SK-N-SH (cell line): Measurements from ENCODE around the gene OR5D16. TPM values are rescaled to one million over a fixed set of nuclear protein-coding genes. Genes with fewer than 3 reads are reported as not detected.

ENCODE experiments used
- CTCF ChIA-PET: fragments of 300-600, 350-600 bp; formaldehyde crosslinking; extraction: SDS; loops from one replicate; lab custom pipeline; 2021; lab: Yijun Ruan, JAX
- POLR2A ChIA-PET: fragments of 350-600 bp; sonication (Branson Sonifier 250); formaldehyde crosslinking; extraction: SDS; loops from one replicate; lab custom pipeline; 2020; ENCODE audit warnings: antibody characterized with exemption, inconsistent platforms; lab: Yijun Ruan, JAX
- DNase-seq: peaks from one replicate; pipeline ENCODE4 v3.0.0; 2012
- H2AFZ ChIP-seq: fragments of 200-600 bp; sonication (generic); 2 replicates; pipeline ENCODE4 v1.8.1; 2016; ENCODE audit warnings: antibody characterized with exemption, mild to moderate bottlenecking, low read depth
- H3F3A ChIP-seq: fragments of 200-600 bp; sonication (generic); replicated peaks from 2 replicates; pipeline ENCODE3; 2016; ENCODE audit warnings: antibody characterized with exemption, mild to moderate bottlenecking; ENCODE audit not compliant: insufficient read depth
- H3K27ac ChIP-seq, 2 experiments: fragments of 200-500 bp in 1 of 2; fragments of 200-600 bp in 1 of 2; sonication (Bioruptor generic) in 1 of 2; sonication (generic), shearing (Covaris generic) in 1 of 2; 2 replicates each; pipeline versions ENCODE4 v1.5.1 to v1.6.1; 2014 to 2016; ENCODE audit warnings: low read depth in 2 of 2, inconsistent platforms in 1 of 2, low read length in 1 of 2, mild to moderate bottlenecking in 1 of 2, mixed read lengths in 1 of 2
- H3K27me3 ChIP-seq: fragments of 200-600 bp; sonication (generic), shearing (Covaris generic); 2 replicates; pipeline ENCODE4 v1.6.1; 2016; ENCODE audit warnings: mixed run types; ENCODE audit not compliant: insufficient read depth
- H3K36me3 ChIP-seq, 2 experiments: fragments of 200-500 bp in 1 of 2; fragments of 200-600 bp in 1 of 2; sonication (Bioruptor generic) in 1 of 2; sonication (generic) in 1 of 2; replicated peaks in 1 of 2; 2 replicates each; pipeline versions ENCODE3 to v1.5.1; 2014 to 2016; ENCODE audit warnings: low read length in 1 of 2, mild to moderate bottlenecking in 1 of 2; ENCODE audit not compliant: insufficient read depth in 2 of 2, control insufficient read depth in 1 of 2
- H3K4me1 ChIP-seq, 2 experiments: fragments of 200-500 bp in 1 of 2; fragments of 200-600 bp in 1 of 2; sonication (Bioruptor generic) in 1 of 2; sonication (generic), shearing (Covaris generic) in 1 of 2; 2 replicates each; pipeline versions ENCODE4 v1.5.1 to v1.6.1; 2014 to 2016; ENCODE audit warnings: low read depth in 1 of 2, low read length in 1 of 2, mixed run types in 1 of 2; ENCODE audit not compliant: insufficient read depth in 2 of 2, control insufficient read depth in 1 of 2
- H3K4me2 ChIP-seq: fragments of 200-600 bp; sonication (generic), shearing (Covaris generic); 2 replicates; pipeline ENCODE4 v1.6.1; 2017; ENCODE audit warnings: mixed run types
- H3K4me3 ChIP-seq, 2 experiments: fragments of 200-500 bp in 1 of 2; fragments of 200-600 bp in 1 of 2; sonication (Bioruptor generic) in 1 of 2; sonication (generic), shearing (Covaris generic) in 1 of 2; 2 replicates each; pipeline versions ENCODE4 v1.5.1 to v1.8.1; 2014 to 2016; ENCODE audit warnings: low read depth in 2 of 2, inconsistent platforms in 1 of 2, low read length in 1 of 2, mild to moderate bottlenecking in 1 of 2, mixed read lengths in 1 of 2, moderate library complexity in 1 of 2
- H3K79me2 ChIP-seq: fragments of 200-600 bp; sonication (generic); 2 replicates; pipeline ENCODE4 v1.8.1; 2017; ENCODE audit warnings: mild to moderate bottlenecking; ENCODE audit not compliant: insufficient read depth
- H3K9ac ChIP-seq: fragments of 200-600 bp; sonication (generic); 2 replicates; pipeline ENCODE4 v1.6.1; 2017; ENCODE audit warnings: mixed run types
- H3K9me2 ChIP-seq: fragments of 200-600 bp; sonication (generic); 2 replicates; pipeline ENCODE4 v1.6.1; 2017; ENCODE audit warnings: mixed run types
- H3K9me3 ChIP-seq: fragments of 200-600 bp; sonication (generic); 2 replicates; pipeline ENCODE4 v1.6.1; 2017; ENCODE audit warnings: mixed run types, mild to moderate bottlenecking, moderate library complexity
- H4K20me1 ChIP-seq: fragments of 200-600 bp; sonication (generic); 2 replicates; pipeline ENCODE4 v1.6.1; 2017; ENCODE audit warnings: mild to moderate bottlenecking, mixed run types; ENCODE audit not compliant: insufficient read depth
- FOSL2 ChIP-seq: IDR thresholded peaks from 2 replicates; pipeline ENCODE4 v1.4.0; 2012; ENCODE audit warnings: low read depth, mild to moderate bottlenecking, moderate library complexity, borderline replicate concordance
- GATA2 ChIP-seq: sonication (generic); formaldehyde crosslinking; IDR thresholded peaks from 2 replicates; pipeline ENCODE4 v1.5.0; 2020; ENCODE audit warnings: mild to moderate bottlenecking, missing genetic modification reagents
- IRF3 ChIP-seq: fragments of 150-350 bp; IDR thresholded peaks from 2 replicates; pipeline ENCODE4 v1.6.1; 2016; ENCODE audit warnings: mild to moderate bottlenecking, low read depth, low read length
- JUND ChIP-seq: IDR thresholded peaks from 2 replicates; pipeline ENCODE4 v1.4.0; 2012
- MAX ChIP-seq: IDR thresholded peaks from 2 replicates; pipeline ENCODE4 v1.4.0; 2012; ENCODE audit warnings: low read depth
- NFIC ChIP-seq: IDR thresholded peaks from 2 replicates; pipeline ENCODE4 v1.4.0; 2012; ENCODE audit warnings: borderline replicate concordance
- POLR2AphosphoS5 ChIP-seq: IDR thresholded peaks from 2 replicates; pipeline ENCODE4 v1.6.1; 2012; ENCODE audit warnings: low read depth, low read length
- RAD21 ChIP-seq: IDR thresholded peaks from 2 replicates; pipeline ENCODE4 v1.6.1; 2012; ENCODE audit warnings: mild to moderate bottlenecking, low read length
- RCOR1 ChIP-seq: fragments of 150-350 bp; IDR thresholded peaks from 2 replicates; pipeline ENCODE4 v1.6.1; 2017; ENCODE audit warnings: antibody characterized with exemption, low read length
- TAF1 ChIP-seq: IDR thresholded peaks from 2 replicates; pipeline ENCODE4 v1.6.1; 2012; ENCODE audit warnings: low read depth, mild to moderate bottlenecking, low read length, moderate library complexity, borderline replicate concordance
- USF2 ChIP-seq: fragments of 150-350 bp; IDR thresholded peaks from 2 replicates; pipeline ENCODE4 v1.6.1; 2017; ENCODE audit warnings: antibody characterized with exemption, low read length, low read depth, borderline replicate concordance
- YY1 ChIP-seq: IDR thresholded peaks from 2 replicates; pipeline ENCODE4 v1.4.0; 2012; ENCODE audit warnings: low read depth, mild to moderate bottlenecking
- ZBTB33 ChIP-seq: IDR thresholded peaks from 2 replicates; pipeline ENCODE4 v1.4.0; 2012; ENCODE audit warnings: low read depth, borderline replicate concordance
- WGBS: methylation state at CpG from one replicate; pipeline ENCODE4 v1.1.6; 2017; ENCODE audit warnings: low lambda C conversion rate; 5-methylcytosine and 5-hydroxymethylcytosine counted together
- polyA plus RNA-seq, 3 experiments: library from polyadenylated mRNA; depleted of rRNA; stranded (reverse); fragments of >200 nt; gene quantifications; 2 replicates each; pipeline ENCODE4 v1.2.3, GENCODE V29; 2012

Gene OR5D16
- polyA plus RNA-seq, 1 of the 3 experiments (the other 2 are of a cell fraction), result not detected

- CTCF ChIA-PET, result no interaction called here
- POLR2A ChIA-PET, result no interaction called here
Measured at GRCh38 chr11:55795256-55795655, 43.3 kb upstream of the OR5D16 start, which contains the start of gene OR5D14. OR5D14 (plus strand) TSS chr11:55795556; CDS start chr11:55795556, 0 bp downstream.

GRCh38 chr11:55806248-55806647, 32.3 kb upstream of the OR5D16 start:
- Histone ChIP-seq H2AFZ (no peak overlapping the region), H3K36me3 (no peaks in the 10 kb centered on the region), H3K4me3 (no peak overlapping the region), H4K20me1 (no peaks in the 10 kb centered on the region), H3K9ac (no peak overlapping the region), H3F3A (no peaks in the 10 kb centered on the region), H3K4me1 (no peaks in the 10 kb centered on the region), H3K9me2 (no peaks in the 10 kb centered on the region), H3K79me2 (no peaks in the 10 kb centered on the region), H3K4me2 (no peak overlapping the region), H3K27ac (no peak overlapping the region), H3K27me3 (no peaks in the 10 kb centered on the region), H3K9me3 (no peaks in the 10 kb centered on the region; the same call in 1 of the 2 replicates)
- WGBS, result 0% methylated on average over 1 of the region's 1 CpG
- TF ChIP-seq JUND (no peak), ZBTB33 (no peak), YY1 (no peak), POLR2AphosphoS5 (no peak)
- POLR2A ChIA-PET, result no interaction called here
- CTCF ChIA-PET, result no interaction called here
- DNase-seq, result no peak

More at GRCh38 chr11:55795256-55795655, 43.3 kb upstream of the OR5D16 start, which contains the start of gene OR5D14:
- Histone ChIP-seq H3K9me2 (no peaks in the 10 kb centered on the region), H3K4me2 (no peak within 1 kb of the TSS), H3K9ac (no peak within 1 kb of the TSS), H3K4me3 (no peak within 1 kb of the TSS)
- no peak for TF ChIP-seq POLR2AphosphoS5
- TF ChIP-seq, all 33 proteins: peak for 0
- no peak within 1 kb of the TSS for H2AFZ ChIP-seq
- H3K79me2 ChIP-seq, result no peaks in the 10 kb centered on the region
- no peak for DNase-seq
- no peak within 1 kb of the TSS for H3K27ac ChIP-seq
- H3K4me1 ChIP-seq, result no peaks in the 10 kb centered on the region
- H3K36me3 ChIP-seq, result no peaks in the 10 kb centered on the region
- no peaks in the 10 kb centered on the region for H3F3A ChIP-seq
- no peaks in the 10 kb centered on the region for H3K27me3 ChIP-seq
- H4K20me1 ChIP-seq, result no peaks in the 10 kb centered on the region
- H3K9me3 ChIP-seq, result no peaks in the 10 kb centered on the region

GRCh38 chr11:55811067-55811466, 27.5 kb upstream of the OR5D16 start, which contains the start of gene OR5L1:
OR5L1 (plus strand) TSS chr11:55811367; CDS start chr11:55811467, 100 bp downstream.
- Histone ChIP-seq H3K27me3 (no peaks in the 10 kb centered on the region), H3F3A (no peaks in the 10 kb centered on the region), H3K4me2 (no peak within 1 kb of the TSS), H3K79me2 (no peaks in the 10 kb centered on the region), H3K27ac (no peak within 1 kb of the TSS), H3K4me3 (no peak within 1 kb of the TSS), H4K20me1 (no peaks in the 10 kb centered on the region), H3K36me3 (no peaks in the 10 kb centered on the region), H2AFZ (no peak within 1 kb of the TSS), H3K4me1 (no peaks in the 10 kb centered on the region), H3K9ac (no peak within 1 kb of the TSS), H3K9me2 (no peaks in the 10 kb centered on the region), H3K9me3 (no peaks in the 10 kb centered on the region)
- WGBS, result 2% methylated on average over 1 of the region's 1 CpG
- POLR2A ChIA-PET, result no interaction called here
- CTCF ChIA-PET, result no interaction called here
- DNase-seq, result no peak
- TF ChIP-seq USF2 (no peak), RAD21 (no peak), RCOR1 (no peak), ZBTB33 (no peak), NFIC (no peak), IRF3 (no peak), MAX (no peak), FOSL2 (no peak), TAF1 (no peak), GATA2 (no peak)
